HCT116 (cell line): ENCODE results near the gene OPRD1. TPM values are rescaled to one million over a fixed set of nuclear protein-coding genes. Genes with fewer than 3 reads are reported as not detected.

Experiments used
- ATAC-seq: fragments of 200-7000 bp; cut with Tn5 transposase; 2 replicates; pipeline ENCODE4 v1.9.1; 2020; ENCODE audit warnings: mild to moderate bottlenecking, moderate library complexity
- BruUV-seq: library from RNA; stranded (reverse); fragments of 400-500 nt; replicated peaks from 2 replicates; lab custom pipeline; 2021; lab: Mats Ljungman, UMichigan
- CTCF ChIA-PET: fragments of 300-600 bp; sonication (Branson Sonifier 250); formaldehyde crosslinking; loops from one replicate; lab custom pipeline; 2021; ENCODE audit warnings: antibody characterized with exemption; lab: Charles Lee
- POLR2A ChIA-PET: fragments of 300-600, 350-600 bp; sonication (Branson Sonifier 250); formaldehyde crosslinking; loops from one replicate; lab custom pipeline; 2021; ENCODE audit warnings: antibody characterized with exemption; lab: Charles Lee
- RAD21 ChIA-PET, 2 experiments: fragments of 300-600 bp; sonication (Branson Sonifier 250); formaldehyde crosslinking; loops; one replicate each; lab custom pipeline; 2023; ENCODE audit warnings: low total read pairs in 2 of 2; ENCODE audit not compliant: uncharacterized antibody in 2 of 2, unreplicated experiment in 2 of 2, low non-redundant PET in 1 of 2; lab: Charles Lee
- DNase-seq: peaks from one replicate; pipeline ENCODE4 v3.0.0-alpha.2; 2010; ENCODE audit warnings: low read depth, low spot score
- H2AFZ ChIP-seq: fragments of 200-600 bp; shearing (Covaris generic), sonication (generic); 2 replicates; pipeline ENCODE4 v1.6.1; 2017; ENCODE audit warnings: low read depth, mixed run types, mixed read lengths, antibody characterized with exemption, low read length; ENCODE audit not compliant: poor library complexity, severe bottlenecking
- H3K27ac ChIP-seq: 2 replicates; pipeline ENCODE4 v1.5.1; 2012; ENCODE audit warnings: low read depth, low read length
- H3K27me3 ChIP-seq: fragments of 200-600 bp; sonication (generic); 2 replicates; pipeline ENCODE4 v1.6.1; 2016; ENCODE audit warnings: mixed run types, low read length, mixed read lengths; ENCODE audit not compliant: insufficient read depth
- H3K36me3 ChIP-seq, 2 experiments: fragments of 200-500 bp in 1 of 2; fragments of 200-600 bp in 1 of 2; sonication (Bioruptor generic) in 1 of 2; sonication (generic) in 1 of 2; 2 replicates each; pipeline versions ENCODE4 v1.5.1 to v1.6.1; 2014 to 2016; ENCODE audit warnings: low read length in 2 of 2, inconsistent platforms in 1 of 2, mixed read lengths in 1 of 2, mixed run types in 1 of 2; ENCODE audit not compliant: insufficient read depth in 2 of 2, control insufficient read depth in 1 of 2
- H3K4me1 ChIP-seq, 2 experiments: fragments of 200-600 bp in 1 of 2; sonication (generic) in 1 of 2; 2 replicates each; pipeline versions ENCODE4 v1.5.1 to v1.6.1; 2012 to 2017; ENCODE audit warnings: low read length in 2 of 2, inconsistent platforms in 1 of 2, mild to moderate bottlenecking in 1 of 2, mixed read lengths in 1 of 2, mixed run types in 1 of 2, moderate library complexity in 1 of 2; ENCODE audit not compliant: insufficient read depth in 2 of 2, control insufficient read depth in 1 of 2
- H3K4me2 ChIP-seq: fragments of 200-600 bp; sonication (generic); 2 replicates; pipeline ENCODE4 v1.6.1; 2017; ENCODE audit warnings: mixed run types, low read length, mixed read lengths
- H3K4me3 ChIP-seq, 2 experiments: fragments of 200-600 bp in 1 of 2; sonication (generic) in 1 of 2; replicated peaks in 1 of 2; 2 replicates each; pipeline ENCODE4 v1.5.1; 2011 to 2016; ENCODE audit warnings: low read length in 2 of 2, control low read depth in 1 of 2, low read depth in 1 of 2, mild to moderate bottlenecking in 1 of 2, mixed read lengths in 1 of 2, mixed run types in 1 of 2
- H3K79me2 ChIP-seq: fragments of 200-600 bp; sonication (generic); 2 replicates; pipeline ENCODE4 v1.6.1; 2017; ENCODE audit warnings: mild to moderate bottlenecking, mixed run types, low read length, moderate library complexity, mixed read lengths; ENCODE audit not compliant: insufficient read depth
- H3K9ac ChIP-seq: fragments of 200-600 bp; sonication (generic); 2 replicates; pipeline ENCODE4 v1.6.1; 2016; ENCODE audit warnings: low read length, mixed read lengths
- H3K9me2 ChIP-seq: fragments of 200-600 bp; sonication (generic), shearing (Covaris generic); 2 replicates; pipeline ENCODE4 v1.6.1; 2017; ENCODE audit warnings: mixed run types, mild to moderate bottlenecking, moderate library complexity; ENCODE audit not compliant: insufficient read depth
- H3K9me3 ChIP-seq, 2 experiments: fragments of 200-500 bp in 1 of 2; fragments of 200-600 bp in 1 of 2; sonication (Bioruptor generic) in 1 of 2; sonication (generic) in 1 of 2; 2 replicates each; pipeline ENCODE4 v1.6.1; 2014 to 2017; ENCODE audit warnings: low read length in 2 of 2, mixed read lengths in 2 of 2, inconsistent platforms in 1 of 2, low read depth in 1 of 2, mild to moderate bottlenecking in 1 of 2, mixed run types in 1 of 2, moderate library complexity in 1 of 2; ENCODE audit not compliant: control insufficient read depth in 1 of 2, insufficient read depth in 1 of 2
- H4K20me1 ChIP-seq: fragments of 200-600 bp; sonication (generic), shearing (Covaris generic); 2 replicates; pipeline ENCODE4 v1.6.1; 2017; ENCODE audit warnings: mixed run types, mild to moderate bottlenecking, moderate library complexity; ENCODE audit not compliant: insufficient read depth
- CEBPB ChIP-seq: IDR thresholded peaks from 2 replicates; pipeline ENCODE4 v1.6.1; 2012; ENCODE audit warnings: low read depth
- EGR1 ChIP-seq: IDR thresholded peaks from 2 replicates; pipeline ENCODE4 v1.6.1; 2012; ENCODE audit warnings: low read depth
- EZH2 ChIP-seq: fragments of 200-600 bp; sonication (generic); IDR thresholded peaks from 2 replicates; pipeline ENCODE4 v1.6.1; 2017; ENCODE audit warnings: antibody characterized with exemption, mixed run types
- EZH2phosphoT487 ChIP-seq: fragments of 200-600 bp; IDR thresholded peaks from 2 replicates; pipeline ENCODE4 v1.6.1; 2018; ENCODE audit warnings: antibody characterized with exemption, borderline replicate concordance
- FOSL1 ChIP-seq: IDR thresholded peaks from 2 replicates; pipeline ENCODE4 v1.6.1; 2012; ENCODE audit warnings: low read depth
- JUND ChIP-seq: IDR thresholded peaks from 2 replicates; pipeline ENCODE4 v1.6.1; 2012
- POLR2AphosphoS5 ChIP-seq: IDR thresholded peaks from 2 replicates; pipeline ENCODE4 v1.6.1; 2011; ENCODE audit warnings: mild to moderate bottlenecking, low read depth, low read length, moderate library complexity
- RAD21 ChIP-seq: IDR thresholded peaks from 2 replicates; pipeline ENCODE4 v1.6.1; 2012; ENCODE audit warnings: low read depth, mild to moderate bottlenecking
- SRF ChIP-seq: IDR thresholded peaks from 2 replicates; pipeline ENCODE4 v1.6.1; 2012; ENCODE audit warnings: low read depth
- ZNF274 ChIP-seq: fragments of 200-500 bp; sonication (Bioruptor generic); IDR thresholded peaks from 2 replicates; pipeline ENCODE4 v1.6.1; 2014; ENCODE audit warnings: mild to moderate bottlenecking, low read depth, low read length, inconsistent platforms
- intact Hi-C: fragments of 100-400 bp; cut with micrococcal nuclease; formaldehyde crosslinking; loops from 2 replicates; pipeline ENCODE4 v1.10.0; 2022
- total RNA-seq: library from RNA; stranded (reverse); gene quantifications from one replicate; pipeline ENCODE4 v1.2.1, GENCODE V29; 2021; ENCODE audit not compliant: unreplicated experiment
- TF ChIP-seq, protein P1 (sequence below): IDR thresholded peaks from 2 replicates; pipeline ENCODE4 v1.6.1; 2012; ENCODE audit warnings: low read depth

The OPRD1 gene
- total RNA-seq, 1 experiment from 2014 or later, result not detected

DNA sequence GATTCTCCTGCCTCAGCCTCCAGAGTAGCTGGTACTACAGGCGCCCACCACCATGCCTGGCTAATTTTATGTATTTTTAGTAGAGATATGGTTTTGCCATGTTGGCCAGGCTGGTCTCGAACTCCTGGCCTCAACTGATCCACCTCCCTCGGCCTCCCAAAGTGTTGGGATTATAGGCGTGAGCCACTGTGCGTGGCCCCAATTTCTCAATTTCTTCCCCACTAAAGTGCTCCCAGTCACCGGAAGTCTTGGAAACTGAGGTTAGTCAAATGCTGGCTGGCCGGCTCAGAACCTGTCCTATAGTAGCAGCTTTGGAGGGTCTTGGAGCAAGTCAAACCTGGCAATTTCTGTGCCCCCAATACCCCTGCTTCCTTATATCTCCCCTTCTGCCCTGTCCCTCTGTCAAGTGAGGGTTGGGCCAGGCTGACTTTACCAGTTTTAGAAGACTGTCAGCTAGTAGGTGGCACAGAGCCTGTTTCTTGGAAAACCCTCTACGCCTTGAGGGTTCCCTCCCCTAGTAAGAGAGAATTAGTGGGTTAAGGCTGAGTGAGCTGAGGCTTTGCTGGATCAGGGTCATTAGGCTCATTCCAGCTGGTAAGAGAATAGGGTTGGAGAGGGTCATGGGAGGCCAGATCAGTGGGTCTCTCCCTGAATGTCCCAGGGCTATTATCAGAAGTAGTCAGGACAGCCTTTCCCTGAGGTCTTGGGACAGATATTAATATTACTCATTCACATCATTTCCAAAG is 94.1 kb downstream of the OPRD1 start:
- CTCF ChIA-PET, result no interaction called here
- no TSS peak for BruUV-seq
- no peak for ATAC-seq

More for the DNA sequence above, 94.1 kb downstream of the OPRD1 start:
- Histone ChIP-seq H3K36me3 (no peaks in the 10 kb centered on the region), H3K4me2 (no peak overlapping the region), H3K79me2 (peaks cover 4% of the 10 kb centered on the region; the same call in 1 of the 2 replicates), H3K9ac (no peak overlapping the region), H3K9me3 (no peaks in the 10 kb centered on the region), H3K27me3 (no peaks in the 10 kb centered on the region), H3K4me3 (no peak overlapping the region), H3K9me2 (no peaks in the 10 kb centered on the region), H4K20me1 (no peaks in the 10 kb centered on the region), H3K27ac (no peak overlapping the region), H3K4me1 (no peaks in the 10 kb centered on the region), H2AFZ (no peak overlapping the region)
- POLR2A ChIA-PET, result interaction anchor here (0.5 kb wide), 1 partner anchor 74 kb away, joined by 3 read pairs; no protein-coding TSS in a partner anchor
- no peak for TF ChIP-seq SRF
- no peak for TF ChIP-seq JUND
- no peak for TF ChIP-seq ZNF274
- no peak for TF ChIP-seq CEBPB
- TF ChIP-seq EZH2, result no peak
- TF ChIP-seq POLR2AphosphoS5, result no peak
- TF ChIP-seq EZH2phosphoT487, result no peak
- TF ChIP-seq EGR1, result no peak
- no peak for TF ChIP-seq FOSL1
- no peak for TF ChIP-seq RAD21
- TF ChIP-seq, protein P1, sequence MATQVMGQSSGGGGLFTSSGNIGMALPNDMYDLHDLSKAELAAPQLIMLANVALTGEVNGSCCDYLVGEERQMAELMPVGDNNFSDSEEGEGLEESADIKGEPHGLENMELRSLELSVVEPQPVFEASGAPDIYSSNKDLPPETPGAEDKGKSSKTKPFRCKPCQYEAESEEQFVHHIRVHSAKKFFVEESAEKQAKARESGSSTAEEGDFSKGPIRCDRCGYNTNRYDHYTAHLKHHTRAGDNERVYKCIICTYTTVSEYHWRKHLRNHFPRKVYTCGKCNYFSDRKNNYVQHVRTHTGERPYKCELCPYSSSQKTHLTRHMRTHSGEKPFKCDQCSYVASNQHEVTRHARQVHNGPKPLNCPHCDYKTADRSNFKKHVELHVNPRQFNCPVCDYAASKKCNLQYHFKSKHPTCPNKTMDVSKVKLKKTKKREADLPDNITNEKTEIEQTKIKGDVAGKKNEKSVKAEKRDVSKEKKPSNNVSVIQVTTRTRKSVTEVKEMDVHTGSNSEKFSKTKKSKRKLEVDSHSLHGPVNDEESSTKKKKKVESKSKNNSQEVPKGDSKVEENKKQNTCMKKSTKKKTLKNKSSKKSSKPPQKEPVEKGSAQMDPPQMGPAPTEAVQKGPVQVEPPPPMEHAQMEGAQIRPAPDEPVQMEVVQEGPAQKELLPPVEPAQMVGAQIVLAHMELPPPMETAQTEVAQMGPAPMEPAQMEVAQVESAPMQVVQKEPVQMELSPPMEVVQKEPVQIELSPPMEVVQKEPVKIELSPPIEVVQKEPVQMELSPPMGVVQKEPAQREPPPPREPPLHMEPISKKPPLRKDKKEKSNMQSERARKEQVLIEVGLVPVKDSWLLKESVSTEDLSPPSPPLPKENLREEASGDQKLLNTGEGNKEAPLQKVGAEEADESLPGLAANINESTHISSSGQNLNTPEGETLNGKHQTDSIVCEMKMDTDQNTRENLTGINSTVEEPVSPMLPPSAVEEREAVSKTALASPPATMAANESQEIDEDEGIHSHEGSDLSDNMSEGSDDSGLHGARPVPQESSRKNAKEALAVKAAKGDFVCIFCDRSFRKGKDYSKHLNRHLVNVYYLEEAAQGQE, result no peak
- RAD21 ChIA-PET, result no interaction called here
- intact Hi-C loops, result no loop called here
- no peak for DNase-seq
